Endothelial cell of umbilical vein (primary cell): Measurements from ENCODE around the gene FUT8. TPM values are rescaled to one million over a fixed set of nuclear protein-coding genes. Genes with fewer than 3 reads are reported as not detected.

Source experiments
- BruUV-seq: library from RNA; stranded (reverse); fragments of 400-500 nt; replicated peaks from 2 replicates; lab custom pipeline; 2021; lab: Mats Ljungman, UMichigan
- CTCF ChIA-PET: fragments of 300-600, 350-600 bp; sonication (Branson Sonifier 250); formaldehyde crosslinking; loops from one replicate; lab custom pipeline; 2021; ENCODE audit warnings: antibody characterized with exemption, inconsistent platforms; lab: Charles Lee
- POLR2A ChIA-PET: fragments of 300-600, 350-600 bp; sonication (Branson Sonifier 250); formaldehyde crosslinking; loops from one replicate; lab custom pipeline; 2021; ENCODE audit warnings: antibody characterized with exemption, inconsistent platforms; lab: Charles Lee
- DNase-seq: peaks from one replicate; pipeline ENCODE4 v3.0.0-alpha.2; 2011; ENCODE audit warnings: low read depth, low spot score
- FAIRE-seq: peaks from 2 replicates; lab custom pipeline; 2011; peaks lifted over from hg19 to GRCh38; lab: Jason Lieb, UNC
- H2AFZ ChIP-seq: 2 replicates; pipeline ENCODE4 v1.6.0; 2012; ENCODE audit warnings: low read depth, low read length, control low read depth, inconsistent platforms
- H3K27ac ChIP-seq: 2 replicates; pipeline ENCODE4 v1.5.1; 2011; ENCODE audit warnings: low read depth, mild to moderate bottlenecking, control low read depth, low read length, moderate library complexity; ENCODE audit not compliant: insufficient read depth
- H3K27me3 ChIP-seq, 2 experiments: 2 replicates each; pipeline versions ENCODE4 v1.6.0 to v1.6.1; 2011; ENCODE audit warnings: low read length in 2 of 2, mixed read lengths in 1 of 2; ENCODE audit not compliant: control insufficient read depth in 2 of 2, insufficient read depth in 2 of 2
- H3K36me3 ChIP-seq, 2 experiments: 2 replicates in 1 of 2; 3 replicates in 1 of 2; pipeline ENCODE4 v1.5.1; 2011; ENCODE audit warnings: low read length in 2 of 2, mild to moderate bottlenecking in 1 of 2, moderate library complexity in 1 of 2; ENCODE audit not compliant: control insufficient read depth in 2 of 2, insufficient read depth in 2 of 2; ENCODE audit errors: extremely low read depth in 1 of 2
- H3K4me1 ChIP-seq: 3 replicates; pipeline ENCODE4 v1.5.1; 2011; ENCODE audit warnings: mild to moderate bottlenecking, low read length; ENCODE audit not compliant: control insufficient read depth, insufficient read depth; ENCODE audit errors: extremely low read depth
- H3K4me2 ChIP-seq: 2 replicates; pipeline ENCODE4 v1.6.1; 2011; ENCODE audit warnings: low read length, control low read depth, mixed read lengths; ENCODE audit not compliant: insufficient read depth
- H3K4me3 ChIP-seq, 3 experiments: fragments of 200-600 bp in 1 of 3; sonication (generic), shearing (Covaris generic) in 1 of 3; replicated peaks in 1 of 3; 2 replicates each; pipeline ENCODE4 v1.5.1; 2011 to 2016; ENCODE audit warnings: control low read depth in 3 of 3, low read length in 3 of 3, mild to moderate bottlenecking in 2 of 3, inconsistent platforms in 1 of 3, low read depth in 1 of 3, moderate library complexity in 1 of 3; ENCODE audit not compliant: insufficient read depth in 1 of 3
- H3K79me2 ChIP-seq: 2 replicates; pipeline ENCODE4 v1.6.0; 2012; ENCODE audit warnings: low read length, inconsistent platforms; ENCODE audit not compliant: control insufficient read depth, insufficient read depth
- H3K9ac ChIP-seq: replicated peaks from 2 replicates; pipeline ENCODE3; 2011; ENCODE audit warnings: low read length, control low read depth; ENCODE audit not compliant: insufficient read depth; ENCODE audit errors: extremely low read depth
- H3K9me1 ChIP-seq: replicated peaks from 3 replicates; pipeline ENCODE4 v1.6.0; 2011; ENCODE audit warnings: mild to moderate bottlenecking, low read length; ENCODE audit not compliant: control insufficient read depth, insufficient read depth; ENCODE audit errors: extremely low read depth
- H3K9me3 ChIP-seq: replicated peaks from 2 replicates; pipeline ENCODE4 v1.5.1; 2012; ENCODE audit warnings: low read length, inconsistent platforms; ENCODE audit not compliant: control insufficient read depth, insufficient read depth
- H4K20me1 ChIP-seq: replicated peaks from 2 replicates; pipeline ENCODE3; 2011; ENCODE audit warnings: mild to moderate bottlenecking, low read length; ENCODE audit not compliant: control insufficient read depth, insufficient read depth; ENCODE audit errors: extremely low read depth
- CTCF ChIP-seq, 2 donors: IDR thresholded peaks; 1 replicate in 1 of 2; 2 replicates in 1 of 2; pipeline ENCODE4 v1.5.1; 2011; ENCODE audit warnings: low read length in 2 of 2, mild to moderate bottlenecking in 2 of 2, moderate library complexity in 2 of 2, control low read depth in 1 of 2, inconsistent platforms in 1 of 2, low read depth in 1 of 2; ENCODE audit not compliant: insufficient read depth in 1 of 2; ENCODE audit errors: extremely low read depth in 1 of 2
- EZH2 ChIP-seq: IDR thresholded peaks from 2 replicates; pipeline ENCODE4 v1.6.1; 2012; ENCODE audit warnings: borderline replicate concordance, low read depth, mild to moderate bottlenecking, moderate library complexity, low read length, inconsistent platforms; ENCODE audit not compliant: severe bottlenecking
- FOS ChIP-seq: IDR thresholded peaks from 2 replicates; pipeline ENCODE4 v1.6.1; 2011; ENCODE audit warnings: mild to moderate bottlenecking, low read length, moderate library complexity, borderline replicate concordance; ENCODE audit not compliant: insufficient read depth
- GATA2 ChIP-seq: IDR thresholded peaks from 2 replicates; pipeline ENCODE4 v1.7.0; 2011; ENCODE audit warnings: low read depth, mild to moderate bottlenecking, moderate library complexity, mixed read lengths, low read length; ENCODE audit not compliant: insufficient read length, insufficient read depth
- JUN ChIP-seq: IDR thresholded peaks from 2 replicates; pipeline ENCODE4 v1.6.1; 2011; ENCODE audit warnings: borderline replicate concordance, low read depth; ENCODE audit not compliant: insufficient read length, insufficient read depth
- MAX ChIP-seq: IDR thresholded peaks from 2 replicates; pipeline ENCODE4 v1.6.1; 2011; ENCODE audit not compliant: insufficient read depth, insufficient read length
- dilution Hi-C: fragments of 300-500 bp; cut with MboI; formaldehyde crosslinking; loops from one replicate; pipeline ENCODE4 v1.15.0; 2019; ENCODE audit warnings: low sequenced_read_pairs; ENCODE audit not compliant: extremely low pct_ligation_motif_present
- intact Hi-C: fragments of 100-400 bp; cut with micrococcal nuclease; formaldehyde crosslinking; loops from one replicate; pipeline ENCODE4 v1.10.0; 2022
- polyA plus RNA-seq, 4 experiments: library from polyadenylated mRNA; depleted of rRNA in 3 of 4; stranded (reverse) in 3 of 4; unstranded in 1 of 4; fragments of >200 nt; gene quantifications; 2 replicates each; pipeline versions ENCODE4 v1.2.1 to v1.2.3, GENCODE V29; 2011 to 2012; ENCODE audit warnings: missing spikeins in 1 of 4
- total RNA-seq: library from RNA; stranded (reverse); gene quantifications from 2 replicates; pipeline ENCODE4 v1.2.3, GENCODE V29; 2021

FUT8 gene
- total and polyA plus RNA-seq, 2 donors (not counting 3 experiments of a cell fraction or from before 2014, with no cell fraction given) = 16.7 to 38.8 TPM

- no peak for TF ChIP-seq FOS
- no peak for TF ChIP-seq MAX
- no peak for TF ChIP-seq GATA2
- no peak for TF ChIP-seq CTCF (IDR thresholded peaks at IDR 0.05; ENCODE audit: extremely low read depth in 1 of 2, insufficient read depth in 1 of 2, low read depth in 1 of 2, low read length in 2 of 2)
- no peak for TF ChIP-seq EZH2
- no peak for TF ChIP-seq JUN
- BruUV-seq = no TSS peak
- H3K9ac ChIP-seq = no peak overlapping the region
- intact Hi-C loops (no loop called here), dilution Hi-C loops (no loop called here)
- no peaks in the 10 kb centered on the region for H4K20me1 ChIP-seq
- H3K4me1 ChIP-seq = no peaks in the 10 kb centered on the region
- H3K79me2 ChIP-seq = peaks cover 32% of the 10 kb centered on the region
- H3K27ac ChIP-seq = no peak overlapping the region
- FAIRE-seq (no peak), DNase-seq (no peak)
- H3K27me3 ChIP-seq = no peaks in the 10 kb centered on the region
- H3K4me2 ChIP-seq = no peak overlapping the region
- H2AFZ ChIP-seq = no peak overlapping the region
- H3K4me3 ChIP-seq = no peak overlapping the region
- no peaks in the 10 kb centered on the region for H3K9me1 ChIP-seq
- no peaks in the 10 kb centered on the region for H3K36me3 ChIP-seq
- CTCF ChIA-PET = interaction anchor here (0.8 to 1.6 kb wide), 4 partner anchors 10 to 23 kb away, joined by 3 to 4 read pairs (median 3); no protein-coding TSS in a partner anchor
- POLR2A ChIA-PET = no interaction called here
- no peaks in the 10 kb centered on the region for H3K9me3 ChIP-seq
These were observed 25.9 kb downstream of the FUT8 start for GRCh38 chr14:65438266-65438933.
